Astrocyte of the hippocampus (primary cell): ENCODE measurements around the gene ATP5PO.
A peak's percentile ranks its signal among the peaks of the same experiment; 100 is the strongest.
"Not testable (repeated sequence)": the region's sequence is repeated elsewhere in the genome, so short reads cannot be mapped to it uniquely, and the experiment has no call there.

Experiments
- DNase-seq: peaks from one replicate; pipeline ENCODE4 v3.0.0; 2011; ENCODE audit warnings: low read depth, low spot score

Gene ATP5PO

GRCh38 chr21:33940881-33941245, 25.3 kb upstream of the ATP5PO start:
- peak; percentile 53 for DNase-seq

GRCh38 chr21:33940164-33940880, 24.7 kb upstream of the ATP5PO start:
- DNase-seq = peak; percentile 20

- DNase-seq = no peak
These were observed 23.6 kb upstream of the ATP5PO start for GRCh38 chr21:33939226-33939625.

GRCh38 chr21:33938381-33938780, 22.8 kb upstream of the ATP5PO start:
- no peak for DNase-seq

GRCh38 chr21:33937931-33938339, 22.3 kb upstream of the ATP5PO start:
- no peak for DNase-seq

- no peak for DNase-seq
These were observed 21.5 kb upstream of the ATP5PO start for GRCh38 chr21:33937146-33937545.

GRCh38 chr21:33936301-33937038, 20.9 kb upstream of the ATP5PO start:
- DNase-seq = no peak

GRCh38 chr21:33932731-33933130, 17.1 kb upstream of the ATP5PO start:
- no peak for DNase-seq

- no peak for DNase-seq
These were observed 16.3 kb upstream of the ATP5PO start for GRCh38 chr21:33931799-33932390.

GRCh38 chr21:33931052-33931798, 15.6 kb upstream of the ATP5PO start:
- not testable (repeated sequence) for DNase-seq

- not testable (repeated sequence) for DNase-seq
These were observed 10.6 kb upstream of the ATP5PO start for GRCh38 chr21:33926248-33926647.

- no peak for DNase-seq
These were observed 9.1 kb upstream of the ATP5PO start for GRCh38 chr21:33924766-33925100.

GRCh38 chr21:33924079-33924765, 8.6 kb upstream of the ATP5PO start:
- DNase-seq = peak; percentile 91

GRCh38 chr21:33917421-33917820, 1.8 kb upstream of the ATP5PO start:
- DNase-seq = no peak

- DNase-seq = no peak
These were observed 580 bp upstream of the ATP5PO start for GRCh38 chr21:33916200-33916567.

- DNase-seq = peak; percentile 75
These were observed 1.4 kb downstream of the ATP5PO start for GRCh38 chr21:33914188-33914587.

GRCh38 chr21:33909756-33910155, 5.8 kb downstream of the ATP5PO start:
- DNase-seq = no peak

GRCh38 chr21:33908760-33909159, 6.8 kb downstream of the ATP5PO start:
- no peak for DNase-seq

- DNase-seq = no peak
These were observed 11.6 kb downstream of the ATP5PO start for GRCh38 chr21:33904041-33904440.

GRCh38 chr21:33902349-33902748, 13.3 kb downstream of the ATP5PO start:
- no peak for DNase-seq

- peak; percentile 79 for DNase-seq
These were observed 14.0 kb downstream of the ATP5PO start for GRCh38 chr21:33901412-33902288.
